Right hindlimb (tissue), 1 donor: ENCODE results near the gene IGSF3.

Experiments used
- DNase-seq: peaks from one replicate; pipeline ENCODE4 v3.0.0-alpha.2; 2018

IGSF3 gene

DNA sequence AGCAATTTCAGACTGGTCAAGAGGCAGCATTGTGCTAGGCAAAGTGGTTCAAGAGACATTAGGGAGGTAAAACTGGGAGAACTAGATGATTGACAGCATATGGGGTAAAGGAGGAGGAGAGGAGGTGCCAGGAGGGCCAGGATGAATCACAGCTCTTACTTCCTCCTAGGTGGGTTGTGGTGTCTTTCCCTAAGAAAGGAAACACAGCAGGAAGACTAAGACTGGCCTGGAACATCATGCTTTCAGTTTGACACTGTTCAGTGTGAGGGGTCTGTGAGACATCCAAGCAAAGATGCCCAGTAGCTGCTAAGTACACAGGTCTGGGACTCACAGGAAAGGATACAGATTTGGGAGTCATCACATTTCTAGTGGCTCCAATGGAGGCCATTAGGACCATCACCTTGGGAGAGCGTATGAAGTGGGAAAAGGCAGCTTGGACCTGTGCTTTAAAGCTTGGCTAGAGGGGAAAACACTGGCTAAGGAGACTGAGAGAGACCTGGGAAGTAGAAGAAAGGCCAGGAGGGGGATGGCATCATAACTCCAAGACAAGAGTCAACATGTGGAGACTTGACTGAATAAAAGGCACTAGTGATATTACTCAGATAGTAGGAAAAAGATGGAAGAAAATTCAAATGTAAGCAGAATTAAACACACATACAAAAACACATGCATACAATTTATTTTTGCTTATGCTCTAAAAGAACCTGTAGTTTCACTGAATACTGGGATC lies 114.0 kb downstream of the IGSF3 start:
- no peak for DNase-seq

DNA sequence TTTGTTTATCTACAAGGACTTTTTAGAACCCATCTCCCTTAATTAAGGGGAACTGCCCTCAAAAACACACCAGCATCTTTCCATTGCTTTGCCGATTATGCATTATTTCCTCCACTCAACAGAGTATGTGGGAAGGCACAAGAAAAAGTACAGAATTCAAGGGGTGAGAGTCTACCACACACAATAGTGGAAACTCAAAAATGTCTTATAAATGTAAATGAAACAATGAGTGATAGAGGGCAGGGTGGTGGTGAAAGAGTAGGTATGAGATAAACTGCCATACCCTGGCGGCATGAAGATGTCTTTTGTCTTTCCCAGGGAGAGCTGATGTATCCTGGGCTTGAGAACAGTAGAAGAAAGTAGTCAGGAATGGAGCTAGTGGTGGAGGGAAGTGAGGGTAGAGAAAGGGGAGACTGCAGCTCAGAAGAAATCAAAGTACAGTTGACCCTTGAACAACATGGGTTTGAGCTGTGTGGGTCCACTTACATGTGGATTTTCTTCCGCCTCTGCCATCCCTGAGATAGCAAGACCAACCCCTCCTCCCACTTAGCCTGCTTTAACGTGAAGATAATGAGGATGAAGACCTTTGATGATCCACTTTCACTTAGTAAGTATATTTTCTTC lies 121.1 kb downstream of the IGSF3 start:
- no peak for DNase-seq

DNA sequence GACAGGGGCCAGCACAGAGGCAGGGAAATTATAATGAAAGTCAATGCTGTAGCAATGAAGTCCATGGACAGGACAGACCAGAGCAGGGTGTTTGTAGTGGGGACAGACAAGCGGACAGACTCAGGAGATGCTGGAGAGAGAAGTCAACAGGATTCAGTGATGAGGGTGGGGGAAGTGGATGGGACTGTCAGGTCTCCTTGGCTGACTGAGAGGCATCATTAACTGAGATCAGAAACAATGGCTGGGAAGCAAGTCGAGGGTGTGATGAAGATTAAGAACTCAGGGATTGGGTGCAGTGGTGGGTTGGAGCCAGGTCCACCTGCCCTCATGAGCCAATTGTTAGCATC lies 122.2 kb downstream of the IGSF3 start:
- no peak for DNase-seq

DNA sequence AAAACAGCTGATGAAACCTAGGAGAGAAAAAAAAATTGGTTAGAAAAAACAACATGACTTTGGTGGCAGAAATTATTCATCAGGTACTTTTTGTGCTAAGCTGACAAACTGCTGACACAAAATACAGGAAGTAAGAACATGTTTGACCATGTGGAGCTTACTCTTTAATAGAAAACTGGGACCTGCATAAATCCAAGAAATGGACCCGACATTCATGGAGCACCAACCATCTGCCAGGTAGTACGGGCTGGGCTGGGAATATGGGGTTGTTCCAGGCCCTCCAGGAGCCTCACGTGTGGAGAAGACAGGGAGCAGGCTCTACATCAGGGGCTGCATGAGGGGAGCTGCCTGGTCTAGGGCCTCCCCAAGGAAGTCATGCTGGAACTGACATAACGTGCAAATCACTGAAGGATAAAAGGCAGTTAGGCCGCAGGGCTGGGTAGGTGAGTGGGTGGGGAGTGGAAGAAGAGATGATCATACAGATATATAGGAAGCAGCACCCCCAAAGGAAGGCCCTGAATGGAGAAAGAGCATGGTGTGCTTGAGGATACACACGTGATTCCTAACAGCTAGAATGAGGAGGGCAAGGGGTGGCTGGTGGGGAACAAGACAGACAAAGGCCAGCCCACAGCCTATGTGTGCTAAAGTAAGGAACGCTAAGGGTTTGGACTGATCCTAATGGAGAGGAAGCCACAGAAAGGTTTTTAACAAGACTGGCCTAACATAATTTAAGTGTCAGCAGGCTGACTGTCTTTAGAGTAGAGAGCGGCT lies 122.8 kb downstream of the IGSF3 start:
- DNase-seq: no peak

DNA sequence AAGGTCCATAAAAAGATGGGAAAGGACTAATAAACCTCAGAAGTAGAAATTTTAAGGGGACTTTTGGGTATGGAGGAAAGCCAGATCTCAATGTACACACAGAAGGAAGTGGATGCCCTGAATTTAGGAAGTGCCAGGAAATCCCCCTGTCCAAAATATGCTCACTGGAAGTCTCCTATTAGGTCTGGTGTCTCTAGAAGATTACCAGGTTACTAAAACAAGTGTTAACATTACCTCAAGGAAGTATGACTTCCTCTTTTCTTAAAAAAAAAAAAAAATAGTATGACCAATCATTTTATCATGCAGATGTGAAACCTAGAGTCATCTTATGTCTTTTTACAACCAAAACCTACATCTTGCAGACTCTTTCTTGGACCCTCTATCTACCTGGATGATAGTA lies 127.4 kb downstream of the IGSF3 start:
- DNase-seq: no peak

DNA sequence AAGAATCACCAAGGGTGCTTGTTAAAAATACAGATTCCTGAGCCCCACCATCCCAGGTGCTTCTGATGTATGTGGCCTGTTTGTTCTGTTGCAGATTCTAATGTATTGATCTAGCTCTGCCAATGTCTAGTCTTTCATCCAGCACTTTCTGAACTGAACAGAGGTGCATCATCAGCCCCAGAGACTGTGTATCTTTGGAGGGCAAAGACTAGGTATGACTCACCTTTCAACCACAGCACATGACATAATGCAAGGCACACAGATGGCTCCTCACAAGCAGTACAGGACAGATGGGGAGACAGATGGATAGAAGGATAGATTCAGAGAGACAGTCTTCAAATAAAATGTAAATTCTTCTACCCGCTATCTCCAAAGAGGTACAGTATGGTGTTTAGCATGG lies 129.0 kb downstream of the IGSF3 start:
- no peak for DNase-seq

DNA sequence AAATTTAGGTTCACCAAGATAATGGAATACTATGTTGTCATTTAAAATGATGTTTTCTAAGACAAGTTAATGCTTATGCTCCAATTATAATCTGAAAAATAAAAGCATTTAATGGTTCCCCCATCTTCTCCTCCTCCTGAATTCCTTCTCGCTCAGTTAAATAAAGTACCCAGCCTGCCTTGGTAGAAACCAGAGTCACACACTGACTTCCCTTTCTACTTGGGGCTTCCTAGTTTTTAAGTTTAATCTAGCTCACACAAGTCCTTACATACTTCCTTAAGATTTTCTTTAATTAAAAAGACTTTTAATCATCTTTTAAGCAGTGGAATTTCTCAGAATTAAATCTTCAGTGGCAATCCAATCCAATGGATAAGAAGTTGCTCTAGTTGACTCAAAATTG lies 129.6 kb downstream of the IGSF3 start:
- no peak for DNase-seq

DNA sequence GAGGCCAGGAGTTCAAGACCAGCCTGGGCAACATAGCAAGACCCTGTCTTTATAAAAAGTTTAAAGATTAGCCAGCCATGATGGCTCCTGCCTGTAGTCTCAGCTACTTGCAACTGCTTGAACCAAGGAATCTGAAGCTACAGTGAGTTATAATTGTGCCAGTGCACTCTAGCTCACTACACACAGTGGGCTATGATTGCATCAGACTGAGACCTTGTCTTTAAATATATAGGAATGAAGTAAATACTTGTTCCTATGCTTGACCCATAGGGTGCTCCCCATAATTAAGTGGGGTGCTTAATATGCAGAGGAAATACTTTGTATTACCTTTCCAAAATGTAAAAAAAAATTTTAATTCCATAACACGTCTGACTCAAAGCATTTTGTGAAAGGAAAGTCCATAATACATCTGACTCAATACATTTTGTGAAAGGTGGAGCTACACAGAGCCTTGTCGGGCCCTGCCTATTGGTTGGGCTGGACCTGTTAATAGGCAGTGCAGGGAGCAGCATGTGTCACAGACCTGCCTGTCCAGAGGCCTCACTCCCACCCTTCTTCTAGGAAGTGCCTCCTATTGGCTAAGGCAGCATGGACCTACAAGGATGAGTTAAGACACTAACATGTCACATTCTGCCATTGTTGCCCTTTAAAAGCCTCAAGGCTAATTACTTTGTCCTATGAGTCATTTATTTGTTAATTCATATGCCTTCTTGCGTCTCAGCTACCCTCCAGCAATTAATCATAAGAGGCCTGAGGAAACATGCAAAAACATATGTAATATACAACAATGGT lies 130.3 kb downstream of the IGSF3 start:
- no peak for DNase-seq

DNA sequence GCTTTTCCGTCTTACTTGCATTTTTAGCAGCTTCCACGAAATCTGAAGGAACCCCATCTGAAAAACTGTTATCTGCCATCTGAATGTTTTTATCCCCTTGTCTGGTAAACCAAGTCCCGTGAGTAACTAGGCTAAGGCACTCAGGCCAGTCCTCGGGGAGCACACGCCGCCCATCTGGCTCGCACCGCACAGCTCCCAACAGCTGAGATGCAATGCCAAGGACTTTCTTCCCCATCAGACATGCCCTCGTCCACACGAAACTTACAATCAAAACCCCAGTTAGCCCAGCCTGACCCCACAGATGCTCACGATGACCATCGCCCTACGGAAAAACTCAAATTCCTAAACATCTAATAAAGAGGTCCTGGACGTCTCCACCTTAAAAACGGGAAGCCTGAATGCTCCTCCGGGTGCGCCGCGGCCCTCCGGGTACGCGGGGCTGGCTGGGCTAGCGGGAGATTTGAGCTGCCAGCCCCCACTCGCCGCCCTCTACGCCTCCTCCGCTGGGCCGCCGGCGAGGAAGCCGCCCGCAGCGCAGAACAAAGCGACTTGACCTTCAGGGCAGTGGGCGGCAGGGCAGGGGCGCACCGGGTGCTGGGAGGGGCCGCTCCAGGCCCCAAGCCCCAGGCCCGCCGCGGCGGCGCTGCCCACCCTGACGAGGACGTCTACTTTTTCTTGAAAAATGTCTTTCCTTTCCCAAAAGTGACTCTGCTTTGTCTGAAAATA lies 133.4 kb downstream of the IGSF3 start:
- DNase-seq: no peak

DNA sequence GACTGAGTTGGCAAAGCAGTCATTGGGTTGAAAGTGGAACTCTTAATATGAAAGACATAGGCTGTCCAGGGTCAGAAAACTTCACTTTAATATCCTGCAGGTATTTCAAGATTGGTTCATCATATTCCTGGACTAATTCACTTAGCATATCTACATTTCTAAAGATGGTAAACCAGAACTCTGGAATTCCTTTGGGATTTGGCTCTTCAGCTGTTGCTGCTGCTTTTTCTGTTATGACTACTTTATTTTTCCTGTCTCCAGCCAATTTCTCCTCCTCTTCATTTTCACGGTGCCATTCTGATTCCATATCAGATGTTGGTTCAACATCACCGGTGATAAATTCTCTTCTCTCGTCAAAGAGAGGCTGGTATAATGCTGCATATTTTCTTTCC lies 134.1 kb downstream of the IGSF3 start:
- no peak for DNase-seq

DNA sequence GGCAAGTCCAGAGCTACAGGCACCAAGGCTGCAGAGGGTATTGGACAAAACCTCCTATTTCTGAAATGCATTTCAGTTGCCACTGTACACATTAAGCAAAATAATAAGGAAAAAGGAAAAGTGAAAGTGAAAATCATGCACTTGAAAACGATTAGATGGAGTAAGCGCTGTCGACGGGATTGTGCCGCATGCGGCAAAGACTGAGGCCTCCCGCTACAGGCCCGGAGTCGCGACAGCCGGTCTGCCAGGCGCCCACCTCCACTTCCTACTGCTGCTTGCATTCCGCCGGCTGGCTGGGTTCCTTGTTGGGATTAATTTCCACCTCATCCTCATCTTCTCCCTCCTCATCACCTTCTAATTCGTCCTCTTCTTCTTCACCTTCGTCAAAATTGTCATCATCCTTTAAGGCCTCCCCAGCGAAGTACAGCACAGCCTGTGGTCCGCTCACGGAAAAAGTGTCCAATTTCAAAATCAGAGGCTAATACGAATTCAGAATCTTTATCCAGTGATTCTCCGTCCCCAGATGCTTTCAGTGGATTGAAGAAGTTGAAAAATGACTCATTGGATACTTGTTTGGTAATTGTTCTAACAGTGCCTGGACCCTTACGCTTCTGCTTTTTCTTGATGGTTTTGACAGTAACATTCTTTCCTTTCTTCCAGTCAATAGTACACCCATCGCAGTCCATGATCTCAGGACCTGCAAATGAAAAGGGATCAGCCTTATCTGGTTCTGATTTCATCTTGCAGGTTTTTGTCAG lies 134.7 kb downstream of the IGSF3 start:
- no peak for DNase-seq

DNA sequence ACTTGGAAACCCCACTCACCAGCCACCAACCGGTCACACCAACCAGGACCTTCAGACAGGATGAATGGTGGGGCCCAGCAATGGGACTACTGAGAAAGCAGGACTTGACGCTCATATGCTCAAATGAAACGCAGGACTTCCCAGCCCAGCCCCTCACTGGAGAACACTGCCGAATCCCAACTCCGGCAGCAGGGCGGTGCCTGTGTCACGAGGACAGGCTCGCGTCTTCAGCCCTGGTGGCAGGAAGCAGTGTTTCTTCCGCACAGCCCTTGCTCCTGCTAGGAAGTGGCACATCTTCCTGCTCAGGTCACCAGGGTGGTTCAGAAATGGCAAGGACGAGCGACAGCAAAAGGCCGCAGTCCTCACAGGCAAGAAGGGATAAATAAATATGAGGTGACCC lies 135.6 kb downstream of the IGSF3 start:
- no peak for DNase-seq

DNA sequence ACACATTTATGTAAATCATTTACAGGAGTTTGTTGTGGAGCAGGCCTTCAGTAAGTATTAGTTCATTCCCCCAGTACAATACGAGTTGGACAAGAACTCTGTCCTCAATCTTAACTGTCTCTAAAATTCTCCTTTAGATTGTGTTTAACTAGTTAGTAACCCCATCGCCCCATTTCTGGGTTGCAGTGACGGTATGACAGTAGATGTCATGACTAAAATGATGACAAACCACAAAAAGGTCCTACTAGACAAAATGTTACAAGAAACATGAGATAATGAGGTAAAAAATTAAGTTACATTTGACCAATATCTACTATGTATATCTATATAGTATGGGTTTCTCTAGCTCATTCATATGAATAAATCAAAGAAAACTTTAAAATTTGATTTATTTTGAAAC lies 137.9 kb downstream of the IGSF3 start:
- no peak for DNase-seq

DNA sequence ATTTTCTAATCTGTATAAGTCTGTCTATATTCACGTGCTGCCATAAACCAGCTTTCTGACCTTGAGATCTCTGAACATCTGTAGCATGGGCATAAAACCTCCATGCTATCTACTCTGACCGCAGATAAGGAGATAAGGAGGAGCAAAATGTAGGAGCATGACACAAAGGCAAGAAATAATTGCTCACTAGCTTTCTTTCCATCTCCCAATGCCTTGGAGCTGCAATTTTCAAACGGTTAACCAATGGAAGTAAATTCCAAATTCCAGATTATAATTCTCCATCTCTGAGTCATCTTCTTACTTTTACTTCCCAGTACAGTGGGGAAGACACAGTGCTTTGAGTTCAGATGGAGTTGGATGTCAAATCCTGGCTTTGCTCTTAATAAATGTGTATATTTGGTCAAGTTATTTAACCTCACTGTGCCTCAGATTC lies 138.3 kb downstream of the IGSF3 start:
- DNase-seq: no peak

DNA sequence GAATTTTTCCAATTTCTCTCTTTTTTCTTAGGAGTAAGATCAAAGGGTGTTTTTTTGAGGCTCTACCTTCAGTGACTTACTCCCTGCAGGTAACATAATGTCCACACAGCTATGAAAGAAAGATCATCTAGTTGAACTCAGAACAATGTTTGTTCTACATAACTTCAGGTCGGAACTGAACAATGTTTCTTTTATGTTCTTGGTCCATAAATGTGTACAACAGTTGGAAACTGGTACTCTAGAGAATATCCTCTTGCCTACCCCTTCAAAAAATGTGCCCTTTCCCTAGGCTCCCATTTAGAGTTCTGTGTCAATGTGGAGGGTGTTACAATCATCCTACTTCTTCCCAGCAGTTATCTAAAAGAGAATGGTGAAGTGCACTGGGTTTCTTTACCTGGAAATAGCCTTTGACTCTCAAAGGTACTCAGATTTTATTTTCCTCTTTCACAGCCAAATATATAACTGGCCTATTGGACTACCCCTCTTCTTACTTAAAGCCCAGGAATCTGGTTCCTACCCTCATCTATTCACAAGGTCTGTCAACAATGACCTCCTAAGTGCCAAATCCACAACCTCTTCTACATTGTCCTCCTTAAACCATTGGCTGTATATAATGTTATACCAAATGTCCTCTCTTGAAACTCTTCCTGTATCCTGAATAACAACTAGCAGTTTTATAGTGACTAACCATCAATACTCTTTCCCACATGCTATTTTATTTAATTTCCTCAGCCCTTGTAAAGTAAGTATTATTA lies 139.0 kb downstream of the IGSF3 start:
- no peak for DNase-seq

DNA sequence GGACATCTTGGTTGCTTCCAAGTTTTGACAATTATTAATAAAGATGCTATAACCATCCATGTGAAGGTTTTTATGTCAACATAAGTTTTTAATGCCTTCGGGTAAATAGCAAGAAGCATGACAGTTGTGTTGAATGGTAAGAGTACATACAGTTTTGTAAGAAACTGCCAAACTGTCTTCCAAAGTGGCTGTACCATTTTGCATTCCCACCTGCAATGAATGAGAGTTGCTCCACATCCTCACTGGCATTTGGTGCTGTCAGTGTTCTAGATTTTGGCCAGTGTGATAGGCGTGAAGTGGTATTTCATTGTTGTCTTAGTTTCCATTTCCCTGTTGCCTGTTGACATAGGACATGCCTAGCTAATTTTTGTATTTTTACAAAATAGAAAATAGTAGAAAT lies 142.1 kb downstream of the IGSF3 start:
- DNase-seq: no peak
